Neuronal stem cell (in vitro differentiated cells): ENCODE measurements around the gene CCNYL1.

Source experiments
- DNase-seq: peaks from one replicate; pipeline ENCODE4 v3.0.0-alpha.2; 2013; ENCODE audit warnings: low spot score
- H2AFZ ChIP-seq: one replicate; pipeline ENCODE4 v1.6.1; 2013; ENCODE audit warnings: mild to moderate bottlenecking, low read length, inconsistent platforms
- H2AK5ac ChIP-seq: 2 replicates; pipeline ENCODE4 v1.6.1; 2013; ENCODE audit warnings: low read depth, mild to moderate bottlenecking, inconsistent platforms, low read length, moderate library complexity, mixed read lengths
- H2BK120ac ChIP-seq: 2 replicates; pipeline ENCODE4 v1.6.1; 2013; ENCODE audit warnings: low read depth, mild to moderate bottlenecking, inconsistent platforms, low read length, moderate library complexity, mixed read lengths
- H2BK12ac ChIP-seq: one replicate; pipeline ENCODE4 v1.6.1; 2013; ENCODE audit warnings: low read length, inconsistent platforms
- H2BK15ac ChIP-seq: 2 replicates; pipeline ENCODE4 v1.6.1; 2013; ENCODE audit warnings: mild to moderate bottlenecking, low read length, inconsistent platforms, mixed read lengths
- H2BK5ac ChIP-seq: one replicate; pipeline ENCODE4 v1.6.1; 2013; ENCODE audit warnings: inconsistent platforms, mild to moderate bottlenecking, low read length, moderate library complexity
- H3K14ac ChIP-seq: one replicate; pipeline ENCODE4 v1.6.1; 2013; ENCODE audit warnings: low read length, inconsistent platforms
- H3K18ac ChIP-seq: 2 replicates; pipeline ENCODE4 v1.6.1; 2013; ENCODE audit warnings: low read length, inconsistent platforms
- H3K23ac ChIP-seq: 2 replicates; pipeline ENCODE4 v1.6.1; 2013; ENCODE audit warnings: low read depth, mild to moderate bottlenecking, mixed read lengths, low read length, inconsistent platforms; ENCODE audit not compliant: poor library complexity
- H3K27ac ChIP-seq: replicated peaks from 3 replicates; pipeline ENCODE4 v1.5.1; 2013; ENCODE audit warnings: low read length, inconsistent platforms
- H3K27me3 ChIP-seq, 3 experiments: 2 replicates each; pipeline ENCODE4 v1.6.1; 2013; ENCODE audit warnings: low read length in 3 of 3, mild to moderate bottlenecking in 2 of 3, inconsistent platforms in 1 of 3, low read depth in 1 of 3, mixed read lengths in 1 of 3, moderate library complexity in 1 of 3; ENCODE audit not compliant: control insufficient read depth in 3 of 3, insufficient read depth in 3 of 3
- H3K36me3 ChIP-seq, 2 donors: replicated peaks in 1 of 2; 2 replicates each; pipeline ENCODE4 v1.6.1; 2013; ENCODE audit warnings: low read length in 2 of 2; ENCODE audit not compliant: control insufficient read depth in 2 of 2, insufficient read depth in 2 of 2
- H3K4ac ChIP-seq: 2 replicates; pipeline ENCODE4 v1.6.1; 2013; ENCODE audit warnings: inconsistent platforms, mild to moderate bottlenecking, low read length, moderate library complexity
- H3K4me1 ChIP-seq, 2 donors: 1 replicate in 1 of 2; 2 replicates in 1 of 2; pipeline ENCODE4 v1.6.1; 2013; ENCODE audit warnings: low read length in 2 of 2, low read depth in 1 of 2; ENCODE audit not compliant: control insufficient read depth in 2 of 2, insufficient read depth in 1 of 2
- H3K4me2 ChIP-seq: one replicate; pipeline ENCODE4 v1.6.1; 2013; ENCODE audit warnings: mild to moderate bottlenecking, low read length, inconsistent platforms; ENCODE audit not compliant: insufficient read depth, poor library complexity, severe bottlenecking
- H3K4me3 ChIP-seq, 2 donors: 2 replicates each; pipeline ENCODE4 v1.5.1; 2013; ENCODE audit warnings: low read length in 2 of 2, mild to moderate bottlenecking in 2 of 2, inconsistent platforms in 1 of 2, moderate library complexity in 1 of 2
- H3K79me1 ChIP-seq: one replicate; pipeline ENCODE4 v1.6.1; 2013; ENCODE audit warnings: low read depth, mild to moderate bottlenecking, inconsistent platforms, low read length, moderate library complexity
- H3K9ac ChIP-seq: one replicate; pipeline ENCODE4 v1.6.1; 2013; ENCODE audit warnings: mild to moderate bottlenecking, low read depth, low read length, inconsistent platforms; ENCODE audit not compliant: poor library complexity
- H3K9me3 ChIP-seq, 2 donors: replicated peaks in 1 of 2; 2 replicates each; pipeline versions ENCODE3 to v1.6.1; 2013; ENCODE audit warnings: low read length in 2 of 2, mild to moderate bottlenecking in 2 of 2, inconsistent platforms in 1 of 2, low read depth in 1 of 2, mixed read lengths in 1 of 2, moderate library complexity in 1 of 2; ENCODE audit not compliant: control insufficient read depth in 2 of 2, insufficient read depth in 1 of 2
- H4K8ac ChIP-seq: one replicate; pipeline ENCODE4 v1.6.1; 2013; ENCODE audit warnings: low read depth, mild to moderate bottlenecking, inconsistent platforms, low read length, moderate library complexity
- H4K91ac ChIP-seq: one replicate; pipeline ENCODE4 v1.6.1; 2013; ENCODE audit warnings: low read length, low read depth, mild to moderate bottlenecking, inconsistent platforms; ENCODE audit not compliant: poor library complexity
- WGBS, 2 donors: extraction: QIAGEN DNeasy Blood & Tissue Kit; methylation state at CpG; one replicate each; pipeline ENCODE4 v1.1.7; 2013; ENCODE audit warnings: missing lambda C conversion rate in 2 of 2, mixed read lengths in 1 of 2; ENCODE audit not compliant: insufficient read length in 2 of 2, insufficient replicate concordance in 1 of 2; ENCODE audit errors: extremely low coverage in 2 of 2; 5-methylcytosine and 5-hydroxymethylcytosine counted together

The CCNYL1 gene

DNA sequence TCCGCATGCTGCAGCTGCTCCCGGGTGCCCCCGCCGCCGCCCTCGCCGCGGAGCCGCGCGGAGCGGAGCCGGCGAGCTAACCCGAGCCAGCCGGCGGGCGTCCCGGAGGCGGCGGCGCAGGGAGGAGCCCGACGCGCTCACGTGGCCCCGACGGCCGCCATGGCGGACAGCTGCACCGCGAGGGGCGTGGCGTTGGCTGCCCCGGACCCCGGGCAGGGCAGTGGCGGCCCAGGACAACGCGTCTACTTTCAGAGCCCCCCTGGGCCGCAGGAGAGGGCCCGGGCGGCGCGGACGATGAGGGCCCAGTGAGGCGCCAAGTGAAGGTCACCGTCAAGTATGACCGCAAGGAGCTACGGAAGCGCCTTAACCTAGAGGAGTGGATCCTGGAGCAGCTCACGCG is 30.0 kb upstream of the CCNYL1 start:
- no peaks in the 10 kb centered on the region for H3K79me1 ChIP-seq
- DNase-seq: no peak
- no CpG with 5 or more reads among the region's 52 CpGs for WGBS, 2 donors

DNA sequence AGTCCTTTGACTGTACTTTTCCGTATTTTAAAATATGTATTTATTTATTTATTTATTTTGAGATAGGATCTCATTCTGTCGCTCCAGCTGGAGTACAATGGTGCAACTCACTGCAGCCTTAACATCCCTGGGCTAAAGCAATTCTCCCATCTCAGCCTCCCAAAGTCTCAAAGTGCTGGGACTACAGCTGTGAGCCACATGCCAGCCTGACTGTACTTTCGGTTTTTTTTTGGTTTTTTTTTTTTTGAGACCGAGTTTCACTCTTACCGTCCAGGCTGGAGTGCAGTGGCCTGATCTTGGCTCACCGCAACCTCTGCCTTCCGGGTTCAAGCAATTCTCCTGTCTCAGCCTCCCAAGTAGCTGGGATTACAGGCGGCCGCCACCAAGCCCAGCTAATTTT is 28.9 kb upstream of the CCNYL1 start:
- H3K4me3 ChIP-seq: no peak overlapping the region
- no peak overlapping the region for H3K14ac ChIP-seq
- no peak overlapping the region for H2BK5ac ChIP-seq
- H3K4ac ChIP-seq: no peak overlapping the region
- WGBS, 2 donors: no CpG with 5 or more reads among the region's 9 CpGs
- H3K27ac ChIP-seq: no peak overlapping the region
- H3K23ac ChIP-seq: no peak overlapping the region
- DNase-seq: no peak
- H3K27me3 ChIP-seq: no peaks in the 10 kb centered on the region
- H2BK120ac ChIP-seq: no peak overlapping the region
- no peak overlapping the region for H2BK12ac ChIP-seq
- no peak overlapping the region for H4K91ac ChIP-seq
- no peak overlapping the region for H3K9ac ChIP-seq
- no peak overlapping the region for H4K8ac ChIP-seq
- no peak overlapping the region for H3K18ac ChIP-seq
- H3K79me1 ChIP-seq: no peaks in the 10 kb centered on the region
- no peaks in the 10 kb centered on the region for H3K4me1 ChIP-seq
- H3K36me3 ChIP-seq: no peaks in the 10 kb centered on the region
- H2BK15ac ChIP-seq: no peak overlapping the region
- H3K9me3 ChIP-seq: no peaks in the 10 kb centered on the region
- H2AK5ac ChIP-seq: no peak overlapping the region
- no peak overlapping the region for H2AFZ ChIP-seq
- H3K4me2 ChIP-seq: no peak overlapping the region

More for the DNA sequence above, 30.0 kb upstream of the CCNYL1 start:
- Histone ChIP-seq H2AFZ (no peak overlapping the region), H3K9ac (no peak overlapping the region), H3K4ac (no peak overlapping the region), H3K14ac (no peak overlapping the region), H3K18ac (no peak overlapping the region), H3K23ac (no peak overlapping the region), H3K9me3 (no peaks in the 10 kb centered on the region), H2BK120ac (no peak overlapping the region), H2BK15ac (no peak overlapping the region), H3K27ac (no peak overlapping the region), H3K36me3 (no peaks in the 10 kb centered on the region), H3K4me2 (no peak overlapping the region), H4K91ac (no peak overlapping the region), H4K8ac (no peak overlapping the region), H3K4me3 (no peak overlapping the region), H2AK5ac (no peak overlapping the region), H2BK12ac (no peak overlapping the region), H2BK5ac (no peak overlapping the region), H3K4me1 (no peaks in the 10 kb centered on the region), H3K27me3 (no peaks in the 10 kb centered on the region)

DNA sequence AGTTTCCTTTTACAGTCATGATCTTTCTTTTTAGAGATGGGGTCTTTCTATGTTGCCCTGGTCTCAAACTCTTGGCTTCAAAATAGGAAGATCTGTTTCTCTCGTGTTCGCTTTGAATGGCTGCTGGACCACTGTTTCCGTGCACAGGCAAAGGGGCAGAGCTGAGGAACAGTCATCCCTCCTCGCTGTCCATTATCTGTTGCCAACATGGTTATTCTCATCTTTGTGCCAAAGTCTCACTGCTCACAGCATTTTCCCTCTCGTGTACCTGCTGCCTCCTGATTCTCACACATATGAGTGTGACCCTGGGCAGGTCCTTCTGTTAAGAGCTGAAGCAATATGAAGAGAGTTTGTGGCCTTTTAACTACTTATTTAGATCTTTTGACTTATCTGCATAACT is 28.0 kb upstream of the CCNYL1 start:
- no peak overlapping the region for H3K4me2 ChIP-seq
- H3K4me1 ChIP-seq: no peaks in the 10 kb centered on the region
- H2BK120ac ChIP-seq: no peak overlapping the region
- H3K79me1 ChIP-seq: no peaks in the 10 kb centered on the region
- no peak overlapping the region for H3K4ac ChIP-seq
- H3K27ac ChIP-seq: no peak overlapping the region
- H2BK5ac ChIP-seq: no peak overlapping the region
- H3K9me3 ChIP-seq: no peaks in the 10 kb centered on the region
- H2AK5ac ChIP-seq: no peak overlapping the region
- no peak overlapping the region for H2AFZ ChIP-seq
- no peak overlapping the region for H4K8ac ChIP-seq
- no peak overlapping the region for H2BK12ac ChIP-seq
- no peak overlapping the region for H4K91ac ChIP-seq
- no peak overlapping the region for H3K23ac ChIP-seq
- no peak overlapping the region for H3K18ac ChIP-seq
- no peak overlapping the region for H3K14ac ChIP-seq
- no peak for DNase-seq
- H3K4me3 ChIP-seq: no peak overlapping the region
- H3K36me3 ChIP-seq: no peaks in the 10 kb centered on the region
- H3K27me3 ChIP-seq: no peaks in the 10 kb centered on the region
- H3K9ac ChIP-seq: no peak overlapping the region
- H2BK15ac ChIP-seq: no peak overlapping the region
- no CpG with 5 or more reads among the region's 5 CpGs for WGBS, 2 donors

DNA sequence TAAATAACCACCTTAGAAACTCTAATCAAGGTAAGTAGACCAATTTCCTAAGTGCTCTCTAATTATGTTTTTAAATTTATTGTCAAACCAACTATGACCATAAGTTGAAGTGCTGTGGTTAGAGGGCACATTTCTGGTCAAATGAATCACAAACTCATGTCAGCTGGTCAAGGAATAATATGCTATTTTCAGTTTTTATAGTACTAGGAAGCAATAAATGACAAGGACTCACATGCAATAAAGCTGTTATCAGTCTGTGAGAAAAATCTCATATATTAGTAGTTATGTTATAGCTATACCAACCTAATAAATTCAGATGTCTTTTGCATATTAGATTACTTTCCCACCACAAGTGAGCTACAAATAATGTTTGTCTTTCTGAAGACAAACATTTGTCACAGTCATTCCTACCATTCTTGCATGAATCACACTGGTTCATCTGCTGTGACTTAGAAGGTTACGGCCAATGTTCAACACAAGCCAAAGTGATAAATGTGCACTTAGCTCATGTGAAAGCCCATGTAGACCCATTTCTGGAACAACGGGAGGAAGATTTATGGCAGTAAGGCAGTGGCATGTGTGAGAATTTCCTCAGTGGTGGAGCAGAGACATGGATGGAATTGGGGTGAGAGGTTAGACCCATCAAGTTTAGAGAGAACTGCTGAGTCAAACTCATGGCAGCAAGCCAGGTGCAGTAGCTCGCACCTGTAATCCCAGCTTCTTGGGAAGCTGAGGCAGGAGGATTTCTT is 27.4 kb upstream of the CCNYL1 start:
- H2BK15ac ChIP-seq: no peak overlapping the region
- no peak overlapping the region for H3K4ac ChIP-seq
- H3K23ac ChIP-seq: no peak overlapping the region
- H3K9me3 ChIP-seq: no peaks in the 10 kb centered on the region
- no peaks in the 10 kb centered on the region for H3K36me3 ChIP-seq
- no peak overlapping the region for H2BK5ac ChIP-seq
- no peak overlapping the region for H2BK12ac ChIP-seq
- no peak overlapping the region for H3K18ac ChIP-seq
- H4K91ac ChIP-seq: no peak overlapping the region
- H2AK5ac ChIP-seq: no peak overlapping the region
- no peaks in the 10 kb centered on the region for H3K4me1 ChIP-seq
- H3K4me2 ChIP-seq: no peak overlapping the region
- H3K4me3 ChIP-seq: no peak overlapping the region
- no peak for DNase-seq
- H2AFZ ChIP-seq: no peak overlapping the region
- H3K79me1 ChIP-seq: no peaks in the 10 kb centered on the region
- H3K14ac ChIP-seq: no peak overlapping the region
- H3K9ac ChIP-seq: no peak overlapping the region
- no peaks in the 10 kb centered on the region for H3K27me3 ChIP-seq
- no CpG with 5 or more reads among the region's 3 CpGs for WGBS, 2 donors
- H4K8ac ChIP-seq: no peak overlapping the region
- no peak overlapping the region for H2BK120ac ChIP-seq
- no peak overlapping the region for H3K27ac ChIP-seq
